22Rv1 (cell line): ENCODE results near the gene RAC2.

ENCODE experiments used
- H3K27ac ChIP-seq: fragments of 450-650 bp; 2 replicates; pipeline ENCODE4 v1.5.1; 2017
- ZFX ChIP-seq: fragments of 450-650 bp; IDR thresholded peaks from 2 replicates; pipeline ENCODE4 v1.6.1; 2017; ENCODE audit warnings: antibody characterized with exemption, borderline replicate concordance
- TF ChIP-seq, protein P1 (sequence below): fragments of 450-650 bp; IDR thresholded peaks from 2 replicates; pipeline ENCODE4 v1.5.1; 2017; ENCODE audit warnings: mild to moderate bottlenecking

The RAC2 gene

DNA sequence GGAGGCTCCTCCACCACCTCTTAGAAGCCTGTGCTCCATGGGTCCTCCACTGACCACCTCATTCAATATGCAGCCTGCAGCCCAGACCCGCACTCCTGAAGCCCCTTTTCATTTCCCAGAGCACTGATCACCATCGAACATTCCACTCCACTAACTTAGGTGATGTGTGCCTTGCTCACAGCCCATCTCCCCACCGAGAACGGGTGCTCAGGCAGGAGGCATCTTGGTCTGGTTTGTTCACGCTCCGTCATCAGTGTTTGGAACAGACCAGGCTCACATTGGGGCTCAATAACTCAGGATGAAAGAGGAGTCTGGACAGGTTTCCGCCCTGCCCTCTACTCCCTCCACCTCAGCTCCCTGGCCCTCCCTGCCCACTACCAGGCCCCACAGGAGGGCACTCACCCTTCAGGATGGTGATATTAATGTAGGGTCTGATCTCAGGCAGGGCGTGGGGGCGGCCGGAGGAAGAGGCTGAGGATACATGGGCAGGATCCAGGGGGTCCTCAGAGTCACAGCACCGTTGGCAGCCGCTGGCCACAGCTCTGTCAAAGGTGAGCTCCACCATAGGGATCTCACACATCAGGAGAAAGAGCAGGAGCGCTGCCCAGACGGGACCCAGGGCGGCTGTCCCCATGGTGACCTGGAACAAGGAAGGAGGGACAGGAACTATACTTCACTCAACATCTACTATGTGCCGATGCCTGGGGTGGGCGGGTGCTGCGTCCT lies 59.1 kb downstream of the RAC2 start:
- TF ChIP-seq, protein P1, sequence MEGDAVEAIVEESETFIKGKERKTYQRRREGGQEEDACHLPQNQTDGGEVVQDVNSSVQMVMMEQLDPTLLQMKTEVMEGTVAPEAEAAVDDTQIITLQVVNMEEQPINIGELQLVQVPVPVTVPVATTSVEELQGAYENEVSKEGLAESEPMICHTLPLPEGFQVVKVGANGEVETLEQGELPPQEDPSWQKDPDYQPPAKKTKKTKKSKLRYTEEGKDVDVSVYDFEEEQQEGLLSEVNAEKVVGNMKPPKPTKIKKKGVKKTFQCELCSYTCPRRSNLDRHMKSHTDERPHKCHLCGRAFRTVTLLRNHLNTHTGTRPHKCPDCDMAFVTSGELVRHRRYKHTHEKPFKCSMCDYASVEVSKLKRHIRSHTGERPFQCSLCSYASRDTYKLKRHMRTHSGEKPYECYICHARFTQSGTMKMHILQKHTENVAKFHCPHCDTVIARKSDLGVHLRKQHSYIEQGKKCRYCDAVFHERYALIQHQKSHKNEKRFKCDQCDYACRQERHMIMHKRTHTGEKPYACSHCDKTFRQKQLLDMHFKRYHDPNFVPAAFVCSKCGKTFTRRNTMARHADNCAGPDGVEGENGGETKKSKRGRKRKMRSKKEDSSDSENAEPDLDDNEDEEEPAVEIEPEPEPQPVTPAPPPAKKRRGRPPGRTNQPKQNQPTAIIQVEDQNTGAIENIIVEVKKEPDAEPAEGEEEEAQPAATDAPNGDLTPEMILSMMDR: no peak
- no peak for TF ChIP-seq ZFX
- no peak overlapping the region for H3K27ac ChIP-seq

DNA sequence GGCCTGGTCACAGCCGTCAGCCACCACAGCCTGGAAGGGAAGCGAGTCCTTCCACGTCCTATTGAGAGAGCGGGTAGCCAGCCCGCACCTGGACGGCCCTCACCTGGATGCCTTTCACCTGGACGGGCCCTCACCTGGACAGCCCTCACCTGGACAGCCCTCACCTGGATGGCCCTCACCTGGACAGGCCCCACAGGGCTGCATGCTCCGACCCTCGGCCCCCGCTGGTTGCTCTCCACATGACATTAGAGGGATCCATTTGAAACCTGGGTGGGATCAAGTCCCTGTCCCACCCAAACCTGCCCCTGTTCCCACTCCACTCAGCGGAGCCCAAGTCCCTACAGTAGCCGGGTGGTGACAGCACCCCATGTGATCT lies 59.7 kb downstream of the RAC2 start:
- no peak overlapping the region for H3K27ac ChIP-seq
- TF ChIP-seq, protein P1: no peak
- no peak for TF ChIP-seq ZFX

DNA sequence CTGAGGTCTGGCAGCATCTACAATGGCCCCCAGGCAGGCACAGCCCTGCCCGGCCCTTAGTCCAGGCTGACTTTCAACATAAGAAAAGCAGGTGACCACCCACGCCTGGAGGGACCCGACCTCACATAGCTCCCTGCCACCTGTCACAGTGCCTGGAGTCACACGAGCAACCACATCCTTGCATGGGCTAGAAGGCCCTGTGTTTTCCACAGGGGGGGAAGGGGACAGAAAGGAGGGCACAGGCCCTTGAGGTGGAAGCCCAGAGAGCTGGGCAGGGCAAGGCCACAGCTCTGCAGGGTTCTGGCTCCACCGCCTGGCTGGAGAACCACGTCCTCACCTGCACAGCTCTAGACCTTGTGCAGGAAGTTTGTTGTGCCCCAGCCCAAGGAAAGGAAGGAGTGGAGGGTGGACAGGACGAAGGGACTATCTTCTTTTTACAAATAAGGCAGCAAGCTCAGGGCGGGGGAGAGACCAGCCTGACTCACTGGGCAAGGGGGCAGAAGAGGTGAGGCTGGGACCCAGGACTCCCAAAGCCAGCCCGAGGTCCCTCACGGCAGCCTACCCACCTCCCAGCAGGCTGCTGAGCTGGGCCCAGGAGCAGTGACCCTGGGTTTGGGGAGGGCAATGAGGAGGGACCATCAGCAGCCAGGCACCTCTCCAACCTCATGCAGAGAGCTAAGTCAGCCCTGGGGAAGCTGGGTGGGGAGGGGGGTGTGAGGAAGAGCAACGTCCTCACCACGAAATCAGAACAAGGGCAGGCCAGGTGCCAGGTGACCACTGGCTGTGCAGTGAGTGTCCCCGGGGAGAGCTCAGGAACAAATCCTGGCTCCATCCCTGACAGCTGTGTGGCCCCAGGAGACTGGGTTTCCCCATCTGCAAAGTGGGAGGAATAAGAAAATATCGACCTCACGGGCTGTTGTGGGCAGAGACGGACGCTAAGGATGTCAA lies 60.4 kb downstream of the RAC2 start:
- TF ChIP-seq, protein P1: no peak
- no peak for TF ChIP-seq ZFX
- no peak overlapping the region for H3K27ac ChIP-seq

DNA sequence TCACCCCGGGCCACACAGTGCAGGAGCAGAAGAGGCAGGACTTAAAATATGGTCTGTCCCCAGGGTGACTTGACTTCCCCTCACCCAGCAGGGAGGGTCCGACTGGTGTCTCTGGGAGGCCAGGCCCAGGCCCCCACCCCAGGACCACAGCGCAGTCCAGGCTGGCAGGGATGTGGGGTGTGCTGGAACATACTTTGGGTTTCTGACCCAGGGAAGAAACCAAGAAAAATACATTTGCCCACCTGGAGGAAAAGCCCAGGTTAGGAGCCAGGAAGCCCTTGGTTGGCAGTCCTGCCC lies 61.2 kb downstream of the RAC2 start:
- TF ChIP-seq ZFX: no peak
- TF ChIP-seq, protein P1: no peak

DNA sequence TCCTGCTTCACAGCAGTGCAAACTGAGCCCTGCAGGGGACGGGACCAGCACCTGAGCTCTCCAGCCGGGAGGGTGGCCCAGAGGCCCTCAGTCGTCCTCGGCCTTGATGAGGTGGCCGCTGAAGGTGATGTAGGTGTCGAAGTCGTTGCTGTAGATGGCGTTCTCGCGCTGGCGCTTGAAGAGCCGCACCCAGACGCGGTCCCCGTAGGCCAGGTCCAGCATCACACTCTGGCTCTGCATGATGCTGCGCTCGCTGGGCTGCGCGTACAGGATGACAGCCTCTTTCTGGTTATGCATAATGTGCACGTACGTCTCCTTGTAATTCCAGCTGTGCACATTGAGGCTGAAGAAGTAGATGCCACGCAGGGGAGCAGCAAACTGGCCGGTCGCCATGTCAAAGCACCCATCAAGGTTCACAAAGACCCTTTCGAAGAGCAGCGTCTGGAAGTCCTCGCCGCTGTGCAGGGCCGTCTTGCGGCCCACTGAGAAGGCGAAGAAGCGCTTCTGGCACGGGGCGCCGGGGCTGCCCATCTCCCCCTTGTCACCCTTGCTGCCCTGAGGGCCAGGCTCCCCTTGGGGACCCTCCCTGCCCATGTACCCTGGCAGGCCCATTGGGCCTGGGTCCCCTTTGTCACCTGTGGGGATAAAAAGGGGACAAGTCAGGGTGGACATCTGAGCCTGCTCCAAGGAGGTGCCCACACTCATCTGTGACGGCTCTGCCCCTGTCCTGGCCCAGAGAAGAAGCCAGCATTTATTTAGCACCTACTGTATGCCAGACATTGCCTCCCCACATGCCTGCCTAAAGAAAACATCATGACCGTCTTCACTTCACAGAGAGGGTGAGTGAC lies 61.7 kb downstream of the RAC2 start:
- TF ChIP-seq ZFX: no peak
- TF ChIP-seq, protein P1: no peak
- H3K27ac ChIP-seq: no peak overlapping the region

More for the DNA sequence above, 61.2 kb downstream of the RAC2 start:
- no peak overlapping the region for H3K27ac ChIP-seq

DNA sequence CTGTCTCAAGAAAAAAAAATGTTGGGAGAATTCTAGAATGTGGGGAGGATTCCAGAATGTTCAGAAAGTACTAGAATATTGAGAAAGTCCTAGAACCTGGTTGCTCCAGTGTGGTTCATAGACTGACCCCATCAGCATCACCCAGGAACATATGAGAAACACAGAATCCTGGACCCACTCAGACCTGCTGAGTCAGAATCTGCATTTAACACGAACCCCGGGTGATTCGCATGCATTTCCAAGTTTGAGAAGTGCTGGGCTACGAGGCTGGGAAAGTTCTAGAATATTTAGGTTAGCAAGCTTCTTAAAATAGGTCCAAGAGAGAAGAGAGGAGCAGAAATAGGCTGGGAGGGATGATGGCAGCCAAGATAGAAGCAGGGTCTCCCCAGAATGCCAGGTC lies 62.4 kb downstream of the RAC2 start:
- no peak for TF ChIP-seq ZFX
- TF ChIP-seq, protein P1: no peak
- H3K27ac ChIP-seq: no peak overlapping the region
